Stomach smooth muscle (tissue), 2 donors: ENCODE results near the gene C19orf53.
A peak's percentile ranks its signal among the peaks of the same experiment; 100 is the strongest.
"Not testable (repeated sequence)": the region's sequence is repeated elsewhere in the genome, so short reads cannot be mapped to it uniquely, and the experiment has no call there.

Experiments used
- H3K27ac ChIP-seq: one replicate; pipeline ENCODE4 v1.7.0; 2013; ENCODE audit warnings: mild to moderate bottlenecking, low read length, inconsistent platforms
- H3K27me3 ChIP-seq, 2 donors: one replicate each; pipeline ENCODE4 v1.7.0; 2013; ENCODE audit warnings: low read length in 2 of 2; ENCODE audit not compliant: insufficient read depth in 2 of 2, control insufficient read depth in 1 of 2
- H3K36me3 ChIP-seq, 2 donors: one replicate each; pipeline ENCODE4 v1.7.0; 2013; ENCODE audit warnings: low read length in 2 of 2; ENCODE audit not compliant: control insufficient read depth in 2 of 2, insufficient read depth in 2 of 2
- H3K4me1 ChIP-seq: one replicate; pipeline ENCODE4 v1.7.0; 2013; ENCODE audit warnings: low read length; ENCODE audit not compliant: control insufficient read depth, insufficient read depth
- H3K4me3 ChIP-seq, 2 donors: one replicate each; pipeline ENCODE4 v1.7.0; 2013; ENCODE audit warnings: low read length in 2 of 2
- H3K9ac ChIP-seq, 2 donors: one replicate each; pipeline ENCODE4 v1.7.0; 2013; ENCODE audit warnings: low read length in 2 of 2, mild to moderate bottlenecking in 1 of 2
- H3K9me3 ChIP-seq, 2 donors: one replicate each; pipeline ENCODE4 v1.7.0; 2013; ENCODE audit warnings: low read length in 2 of 2; ENCODE audit not compliant: control insufficient read depth in 2 of 2
- donor health status: healthy.
- donor health status: Pancreatic carcinoma.

C19orf53 gene

GRCh38 chr19:13781547-13781946 lies 7.3 kb downstream of the C19orf53 start:
- no peaks in the 10 kb centered on the region for H3K9me3 ChIP-seq
- H3K9ac ChIP-seq: no peak overlapping the region
- no peak overlapping the region for H3K27ac ChIP-seq
- H3K4me3 ChIP-seq: peak overlapping the region in 1 of 2 donors; percentile 29
- peaks cover 12% of the 10 kb centered on the region for H3K4me1 ChIP-seq
- H3K36me3 ChIP-seq: peaks cover 17 to 20% of the 10 kb centered on the region in 2 donors
- no peaks in the 10 kb centered on the region for H3K27me3 ChIP-seq

GRCh38 chr19:13782537-13782936 lies 8.3 kb downstream of the C19orf53 start:
- Histone ChIP-seq H3K9me3 (no peaks in the 10 kb centered on the region), H3K4me3 (no peak overlapping the region), H3K27me3 (no peaks in the 10 kb centered on the region), H3K36me3 (peaks cover 13 to 16% of the 10 kb centered on the region in 2 donors), H3K27ac (no peak overlapping the region), H3K9ac (no peak overlapping the region), H3K4me1 (peaks cover 15% of the 10 kb centered on the region)

GRCh38 chr19:13783565-13784500 lies 9.6 kb downstream of the C19orf53 start:
- H3K4me1 ChIP-seq: peaks cover 22% of the 10 kb centered on the region
- no peak overlapping the region for H3K27ac ChIP-seq
- H3K4me3 ChIP-seq: no peak overlapping the region
- H3K36me3 ChIP-seq: peaks cover 4 to 5% of the 10 kb centered on the region in 2 donors
- no peaks in the 10 kb centered on the region for H3K27me3 ChIP-seq
- no peak overlapping the region for H3K9ac ChIP-seq
- H3K9me3 ChIP-seq: no peaks in the 10 kb centered on the region

GRCh38 chr19:13784731-13785452 lies 10.6 kb downstream of the C19orf53 start:
- H3K27ac ChIP-seq: no peak overlapping the region
- no peaks in the 10 kb centered on the region for H3K36me3 ChIP-seq
- no peaks in the 10 kb centered on the region for H3K27me3 ChIP-seq
- H3K9me3 ChIP-seq: no peaks in the 10 kb centered on the region
- H3K4me3 ChIP-seq: peak overlapping the region in 1 of 2 donors; percentile 3
- peak overlapping the region in 1 of 2 donors; percentile 21 for H3K9ac ChIP-seq
- peaks cover 24% of the 10 kb centered on the region for H3K4me1 ChIP-seq

GRCh38 chr19:13788991-13789390 lies 14.7 kb downstream of the C19orf53 start:
- peaks cover 19% of the 10 kb centered on the region for H3K4me1 ChIP-seq
- no peaks in the 10 kb centered on the region for H3K27me3 ChIP-seq
- H3K9ac ChIP-seq: no peak overlapping the region
- no peaks in the 10 kb centered on the region for H3K36me3 ChIP-seq
- H3K9me3 ChIP-seq: no peaks in the 10 kb centered on the region
- H3K4me3 ChIP-seq: no peak overlapping the region
- H3K27ac ChIP-seq: no peak overlapping the region

GRCh38 chr19:13790354-13790753 lies 16.1 kb downstream of the C19orf53 start:
- H3K4me3 ChIP-seq: no peak overlapping the region
- H3K4me1 ChIP-seq: peaks cover 23% of the 10 kb centered on the region
- no peaks in the 10 kb centered on the region for H3K9me3 ChIP-seq
- no peak overlapping the region for H3K27ac ChIP-seq
- no peak overlapping the region for H3K9ac ChIP-seq
- no peaks in the 10 kb centered on the region for H3K36me3 ChIP-seq
- no peaks in the 10 kb centered on the region for H3K27me3 ChIP-seq

GRCh38 chr19:13793317-13793716 lies 19.1 kb downstream of the C19orf53 start:
- H3K4me1 ChIP-seq: peaks cover 32% of the 10 kb centered on the region
- H3K36me3 ChIP-seq, H3K27me3 ChIP-seq, H3K27ac ChIP-seq, H3K4me3 ChIP-seq, H3K9me3 ChIP-seq, H3K9ac ChIP-seq: not testable (repeated sequence)

- peaks cover 29% of the 10 kb centered on the region for H3K4me1 ChIP-seq
- H3K9ac ChIP-seq: peak overlapping the region; percentile 75 to 86
- H3K4me3 ChIP-seq: peak overlapping the region; percentile 62 to 83
These were observed 20.1 kb downstream of the C19orf53 start for GRCh38 chr19:13794398-13794756.

GRCh38 chr19:13794757-13795589 lies 20.7 kb downstream of the C19orf53 start, which contains the start of gene ZSWIM4:
ZSWIM4 (plus strand) TSS chr19:13795443; CDS start chr19:13795649, 206 bp downstream.
- Histone ChIP-seq H3K27ac (peak within 1 kb of the TSS; percentile 90), H3K4me3 (peak within 1 kb of the TSS; percentile 81 to 83), H3K9me3 (no peaks in the 10 kb centered on the region), H3K36me3 (no peaks in the 10 kb centered on the region), H3K4me1 (peaks cover 29% of the 10 kb centered on the region), H3K9ac (peak within 1 kb of the TSS; percentile 80 to 86), H3K27me3 (no peaks in the 10 kb centered on the region)

More at GRCh38 chr19:13794398-13794756, 20.1 kb downstream of the C19orf53 start:
- Histone ChIP-seq H3K27me3 (no peaks in the 10 kb centered on the region), H3K9me3 (no peaks in the 10 kb centered on the region), H3K27ac (peak overlapping the region; percentile 90), H3K36me3 (no peaks in the 10 kb centered on the region)

- Histone ChIP-seq H3K27ac (peak overlapping the region; percentile 58), H3K4me3 (peak overlapping the region; percentile 72 to 81), H3K27me3 (no peaks in the 10 kb centered on the region), H3K36me3 (no peaks in the 10 kb centered on the region), H3K4me1 (peaks cover 29% of the 10 kb centered on the region), H3K9me3 (no peaks in the 10 kb centered on the region), H3K9ac (peak overlapping the region; percentile 64 to 80)
These were observed 21.5 kb downstream of the C19orf53 start for GRCh38 chr19:13795595-13796300.
